ENCODE results near the gene TBC1D5.
"Not testable (repeated sequence)": the region's sequence is repeated elsewhere in the genome, so short reads cannot be mapped to it uniquely, and the experiment has no call there.

TBC1D5 gene

DNA sequence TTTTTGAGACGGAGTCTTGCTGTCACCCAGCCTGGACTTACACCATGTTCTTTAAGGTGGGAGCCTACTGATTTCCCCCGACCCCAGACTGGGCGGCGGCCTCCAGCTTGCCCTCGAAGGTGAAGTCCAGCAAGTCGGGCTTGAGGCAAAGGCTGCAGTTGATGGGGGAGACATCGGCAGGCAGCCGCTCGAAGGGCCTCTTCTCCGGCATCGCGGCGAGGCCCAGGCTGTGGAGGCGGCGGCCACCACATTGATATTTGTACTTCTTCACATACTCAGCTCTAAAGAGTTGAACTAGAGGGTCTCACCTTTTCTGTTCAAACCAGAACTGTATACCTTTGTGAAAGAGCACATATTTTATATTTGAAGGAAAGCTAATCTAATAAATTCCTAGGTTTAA, 36.4 kb downstream of the TBC1D5 start:
- not testable (repeated sequence) for DNase-seq

DNA sequence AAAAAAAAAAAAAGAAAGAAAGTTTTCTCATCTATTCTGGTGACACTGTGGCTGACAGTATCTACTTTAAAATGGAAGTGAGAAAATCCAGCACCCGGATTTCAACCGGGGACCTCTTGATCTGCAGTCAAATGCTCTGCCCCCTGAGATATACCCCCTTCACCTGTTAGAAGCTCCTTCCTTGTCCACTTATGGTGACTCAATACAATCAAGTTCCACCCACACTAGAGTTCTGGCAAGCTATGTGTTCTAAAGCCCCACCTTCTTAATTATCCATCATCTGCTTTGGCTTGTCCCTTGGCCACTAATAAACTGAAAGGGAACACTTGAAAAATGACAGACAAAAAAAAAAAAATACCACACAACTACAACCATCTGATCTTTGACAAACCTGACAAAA, 42.6 kb downstream of the TBC1D5 start:
- DNase-seq = not testable (repeated sequence)

DNA sequence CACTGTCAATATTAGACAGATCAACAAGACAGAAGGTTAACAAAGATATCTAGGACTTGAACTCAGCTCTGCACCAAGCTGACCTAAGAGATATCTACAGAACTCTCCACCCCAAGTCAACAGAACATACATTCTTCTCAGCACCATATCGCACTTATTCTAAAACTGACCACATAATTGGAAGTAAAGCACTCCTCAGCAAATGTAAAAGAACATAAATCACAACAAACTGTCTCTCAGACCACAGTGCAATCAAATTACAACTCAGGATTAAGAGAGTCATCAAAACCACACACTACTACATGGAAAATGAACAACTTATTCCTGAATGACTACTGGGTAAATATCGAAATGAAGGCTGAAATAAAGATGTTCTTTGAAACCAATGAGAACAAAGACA, 46.8 kb downstream of the TBC1D5 start:
- DNase-seq = not testable (repeated sequence)

DNA sequence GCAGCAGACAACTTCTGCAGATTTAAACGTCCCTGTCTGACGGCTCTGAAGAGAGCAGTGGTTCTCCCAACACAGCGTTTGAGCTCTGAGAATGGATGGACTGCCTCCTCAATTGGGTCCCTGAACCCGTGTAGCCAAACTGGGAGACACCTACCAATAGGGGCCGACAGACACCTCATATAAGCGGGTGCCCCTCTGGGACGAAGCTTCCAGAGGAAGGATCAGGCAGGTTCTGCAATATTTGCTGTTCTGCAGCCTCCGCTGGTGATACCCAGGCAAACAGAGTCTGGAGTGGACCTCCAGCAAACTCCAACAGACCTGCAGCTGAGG, 48.8 kb downstream of the TBC1D5 start:
- DNase-seq = not testable (repeated sequence)

DNA sequence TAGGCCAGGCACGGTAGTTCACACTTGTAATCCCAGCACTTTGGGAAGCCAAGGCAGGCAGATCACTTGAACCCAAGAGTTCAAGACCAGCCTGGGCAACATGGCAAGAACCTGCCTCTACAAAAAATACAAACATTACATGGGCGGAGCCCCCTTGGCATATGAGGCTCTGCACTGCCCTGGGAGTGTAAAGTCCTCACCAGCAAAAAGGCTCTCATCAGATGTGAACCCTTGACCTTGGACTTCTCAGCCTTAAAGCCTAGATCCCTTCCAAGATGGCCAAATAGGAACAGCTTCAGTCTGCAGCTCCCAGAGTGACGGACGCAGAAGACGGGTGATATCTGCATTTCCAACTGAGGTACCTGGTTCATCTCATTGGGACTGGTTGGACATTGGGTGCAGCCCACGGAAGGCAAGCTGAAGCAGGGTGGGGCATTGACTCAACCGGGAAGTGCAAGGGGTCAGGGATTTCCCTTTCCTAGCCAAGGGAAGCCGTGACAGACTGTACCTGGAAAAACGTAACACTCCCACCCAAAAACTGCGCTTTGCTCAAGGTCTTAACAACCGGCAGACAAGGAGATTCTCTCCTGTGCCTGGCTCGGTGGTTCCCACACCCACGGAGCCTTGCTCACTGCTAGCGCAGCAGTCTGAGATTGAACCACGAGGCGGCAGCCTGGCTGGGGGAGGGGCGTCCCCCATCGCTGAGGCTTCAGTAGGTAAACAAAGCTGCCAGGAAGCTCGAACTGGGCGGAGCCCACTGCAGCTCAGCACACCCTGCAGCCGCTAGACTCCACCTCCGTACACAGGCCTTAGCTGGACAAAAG, 49.4 kb downstream of the TBC1D5 start:
- peak; percentile 32 to 45 for DNase-seq

DNA sequence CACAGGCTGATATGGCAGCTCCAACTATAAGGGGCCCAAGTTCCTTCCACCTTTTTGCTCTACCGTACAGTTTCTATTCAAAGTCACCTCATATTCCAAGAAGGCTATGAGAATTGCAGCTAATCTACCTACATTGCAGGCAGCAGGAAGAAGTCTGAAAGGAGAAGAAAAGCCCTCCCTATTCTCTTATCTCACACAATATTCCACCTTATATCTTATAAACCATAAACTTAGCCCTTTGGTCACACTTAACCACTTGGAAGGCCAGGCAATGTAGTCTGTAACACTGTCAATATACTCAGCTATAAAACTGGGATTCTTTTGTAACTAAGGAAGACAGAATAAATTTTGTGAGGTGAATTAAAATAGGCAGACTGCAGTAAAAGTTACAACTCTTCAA, 54.9 kb downstream of the TBC1D5 start:
- no peak for DNase-seq

DNA sequence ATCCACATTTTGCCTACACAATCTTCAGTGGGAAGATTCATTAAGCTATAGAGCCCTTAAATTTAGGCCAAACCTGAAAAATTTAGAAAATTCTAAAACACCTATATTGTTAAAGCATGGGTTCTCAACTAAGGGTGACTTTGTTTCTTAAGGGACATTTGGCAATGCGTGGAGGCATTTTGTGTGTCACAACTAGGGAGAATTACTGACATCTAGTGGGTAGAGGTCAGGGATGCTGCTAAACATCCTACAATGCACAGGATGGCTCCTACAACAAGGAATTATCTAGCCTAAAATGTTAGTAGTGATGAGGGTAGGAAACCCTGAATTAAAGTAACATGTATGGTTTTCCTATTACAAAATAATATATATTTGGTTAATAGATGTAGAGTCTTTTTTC, 55.8 kb downstream of the TBC1D5 start:
- DNase-seq = no peak

DNA sequence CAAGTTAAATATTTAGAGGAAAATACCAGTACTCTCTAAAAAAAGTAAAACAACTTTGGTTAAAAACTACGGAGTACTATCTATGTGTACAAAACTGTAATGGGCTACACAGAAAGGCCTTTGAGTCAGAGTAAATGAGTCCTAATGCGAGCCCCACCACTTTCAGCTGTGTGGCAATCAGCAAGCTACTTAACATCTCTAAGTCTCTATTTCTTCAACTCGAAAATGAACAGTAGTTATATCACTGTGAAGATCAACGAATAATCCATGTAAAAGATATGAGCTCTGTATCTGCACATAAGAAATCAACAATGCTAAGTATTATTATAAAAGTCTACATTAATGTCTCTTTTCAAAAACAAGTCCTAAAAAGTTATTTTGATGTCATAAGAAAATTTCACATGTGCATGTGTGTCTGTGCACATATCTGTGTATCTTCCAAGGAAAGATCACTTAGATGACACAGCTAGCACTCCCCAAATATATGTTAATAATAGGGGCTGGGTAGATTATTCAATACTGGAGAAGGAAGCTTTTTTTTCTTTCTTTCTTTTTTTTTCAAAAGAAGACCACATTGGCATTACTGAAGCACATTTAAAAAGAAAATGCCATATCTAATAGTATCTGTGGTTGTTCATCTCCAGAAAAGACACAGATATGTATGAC, 58.8 kb downstream of the TBC1D5 start:
- no peak for DNase-seq

DNA sequence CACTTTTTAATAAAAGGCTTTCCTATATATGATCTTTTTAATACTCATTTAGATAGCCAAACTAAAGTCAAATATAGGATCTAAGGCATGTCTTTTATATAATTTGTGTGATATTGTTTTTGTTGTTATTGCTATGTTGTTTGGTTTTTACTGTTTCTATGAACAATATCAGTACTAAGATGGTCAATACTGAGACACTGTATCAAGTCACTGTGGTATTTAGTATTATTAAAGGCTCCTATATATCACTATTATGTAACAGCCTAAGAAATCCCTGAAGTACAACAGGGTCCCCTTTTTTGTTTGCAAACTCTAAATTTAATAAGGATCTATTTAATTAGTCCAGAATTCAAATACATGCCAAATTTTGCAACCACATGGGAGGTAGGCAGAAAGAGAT, 61.9 kb downstream of the TBC1D5 start:
- no peak for DNase-seq

DNA sequence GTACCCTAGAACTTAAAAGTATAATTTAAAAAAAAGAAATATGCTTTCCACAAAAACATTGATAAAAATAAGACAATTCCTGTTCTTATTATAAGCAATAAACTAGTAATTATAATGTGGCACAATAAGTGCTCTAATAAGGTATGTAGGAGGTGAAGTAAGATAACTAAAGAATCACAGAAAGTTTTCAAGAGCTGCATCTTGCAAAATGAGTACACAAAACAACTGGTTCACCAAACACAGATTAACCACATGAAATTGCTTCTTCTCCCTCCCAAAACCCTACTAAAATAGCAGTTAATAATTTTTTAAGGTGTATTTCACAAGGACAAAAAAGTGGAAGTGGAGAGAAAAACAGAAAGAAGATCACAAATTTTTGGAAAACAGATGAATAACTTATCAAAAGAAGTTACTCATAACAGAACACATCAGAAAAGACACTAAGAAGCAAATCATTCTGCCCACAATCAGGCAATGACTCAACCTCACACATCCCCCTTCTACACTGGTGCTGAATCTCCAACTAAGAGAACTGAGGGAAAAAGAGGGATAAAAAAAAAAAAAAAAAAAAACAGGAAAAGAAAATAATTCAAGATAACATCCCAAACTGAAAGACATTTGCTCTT, 64.2 kb downstream of the TBC1D5 start:
- DNase-seq = no peak

DNA sequence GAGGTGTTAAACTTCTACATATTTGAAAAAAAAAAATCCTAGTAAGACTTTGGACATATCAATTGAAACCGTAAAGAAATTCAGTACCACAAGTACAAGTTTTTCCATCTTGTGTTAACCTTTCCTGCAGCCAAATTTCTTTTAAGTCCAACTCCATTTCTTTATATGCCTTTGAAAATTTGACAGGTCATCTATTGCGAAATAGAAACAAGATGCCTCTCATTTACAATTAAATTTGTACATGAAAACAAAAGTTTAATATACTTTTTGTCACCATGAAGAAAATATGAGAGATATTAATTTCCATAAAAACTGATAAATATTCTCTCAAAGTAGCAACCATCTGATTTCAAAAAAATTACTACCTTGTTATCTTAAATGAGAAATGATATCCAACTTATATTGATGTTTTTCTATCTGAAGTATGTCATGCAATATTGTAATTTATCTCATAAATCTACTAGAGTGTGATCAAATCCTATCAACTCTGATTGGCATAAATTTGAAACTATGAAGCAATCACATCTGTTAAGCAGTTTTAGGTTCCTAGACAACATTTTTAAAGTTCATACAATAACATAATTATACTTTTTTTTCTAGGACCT, 68.2 kb downstream of the TBC1D5 start:
- no peak for DNase-seq

DNA sequence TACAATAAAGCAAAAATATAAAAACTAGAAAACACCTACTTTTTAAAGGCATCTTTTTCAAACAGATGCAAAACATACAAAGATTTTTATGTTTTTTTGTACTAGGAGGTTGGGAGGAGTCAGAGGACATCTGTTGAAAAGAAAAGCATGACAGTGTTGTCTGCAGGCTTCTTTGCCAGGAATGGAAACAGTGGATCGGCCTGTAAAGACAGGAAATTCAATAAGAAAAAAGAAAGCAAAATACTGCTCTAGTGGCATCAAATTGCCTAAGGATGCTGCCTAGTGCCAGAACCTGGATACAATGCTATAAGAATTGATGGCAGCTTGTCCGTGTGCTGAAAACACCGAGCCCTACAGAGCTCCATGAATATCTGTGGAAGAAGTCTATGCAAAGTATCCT, 69.9 kb downstream of the TBC1D5 start:
- no peak for DNase-seq

DNA sequence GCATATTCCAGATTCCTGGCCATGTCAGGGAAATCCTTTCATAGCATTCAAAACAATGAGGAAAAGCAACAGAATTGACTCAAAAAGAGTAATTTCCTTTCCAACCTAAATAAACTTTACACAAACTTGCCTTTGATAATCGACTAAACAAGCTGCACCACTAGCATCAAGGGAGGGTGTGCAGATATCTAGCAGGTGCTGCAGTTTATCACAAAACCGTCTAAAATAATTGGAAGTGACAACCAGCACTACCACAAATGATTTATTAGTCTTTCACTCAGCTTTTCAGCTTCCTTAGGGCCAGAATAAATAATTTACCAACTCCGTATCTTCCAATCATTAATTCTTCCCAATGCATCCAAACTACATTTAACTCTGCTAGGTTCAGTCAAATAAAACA, 71.7 kb downstream of the TBC1D5 start:
- no peak for DNase-seq

DNA sequence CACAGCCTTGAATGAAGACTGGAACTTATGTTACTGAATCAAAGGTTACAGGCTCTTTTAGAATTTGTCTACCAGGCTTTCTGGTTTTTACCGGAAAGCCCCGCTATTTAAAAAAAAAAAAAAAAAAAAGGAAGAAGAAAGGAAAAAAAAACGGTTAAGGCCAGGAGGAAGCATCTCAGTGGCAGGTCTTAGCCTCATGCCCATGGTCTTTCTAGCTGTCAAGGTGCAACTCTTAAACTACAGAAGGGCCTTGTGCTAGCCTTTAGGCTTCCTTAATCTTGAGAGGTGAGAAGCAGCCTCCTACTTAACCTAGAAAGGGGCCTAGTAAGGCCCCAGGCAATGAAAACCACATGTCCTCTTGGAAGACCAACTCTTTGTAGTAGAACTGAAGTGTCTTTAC, 77.5 kb downstream of the TBC1D5 start:
- no peak for DNase-seq

DNA sequence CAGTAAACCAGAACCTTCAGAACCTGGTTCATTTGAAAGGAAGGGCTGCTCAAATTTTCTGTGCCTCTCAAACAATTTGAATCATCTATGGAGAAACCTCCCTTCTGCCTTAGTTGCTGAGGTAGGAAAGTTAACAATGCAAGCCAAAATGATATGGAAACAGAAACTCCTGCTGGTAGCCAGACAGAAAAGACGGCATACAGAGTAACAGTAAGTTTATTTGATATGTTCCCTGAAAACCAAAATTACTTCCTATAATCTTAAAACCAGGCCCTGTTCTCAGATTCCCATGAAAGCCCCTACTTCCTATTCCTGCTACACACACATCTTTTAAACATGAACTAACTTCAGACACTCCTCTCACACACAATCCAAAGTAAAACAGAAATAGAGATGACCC, 86.2 kb downstream of the TBC1D5 start:
- DNase-seq = no peak

DNA sequence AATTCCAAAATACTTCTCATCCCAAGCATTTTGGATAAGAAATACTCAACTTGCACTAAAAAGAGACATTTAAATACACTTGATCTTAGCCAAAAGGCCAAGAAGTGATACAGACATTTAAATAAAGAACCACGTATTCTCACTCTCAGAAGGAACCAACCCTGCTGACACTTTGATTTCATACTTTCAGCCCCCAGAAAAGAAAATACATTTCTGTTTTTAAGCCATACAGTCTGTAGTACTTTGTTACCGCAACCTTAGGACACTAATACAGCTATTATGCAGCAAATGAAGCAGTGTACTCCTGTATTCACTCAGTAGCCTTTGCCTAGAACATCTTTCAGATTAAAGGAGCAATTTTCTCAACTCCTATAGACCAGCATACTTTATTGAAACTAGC, 86.7 kb downstream of the TBC1D5 start:
- no peak for DNase-seq

DNA sequence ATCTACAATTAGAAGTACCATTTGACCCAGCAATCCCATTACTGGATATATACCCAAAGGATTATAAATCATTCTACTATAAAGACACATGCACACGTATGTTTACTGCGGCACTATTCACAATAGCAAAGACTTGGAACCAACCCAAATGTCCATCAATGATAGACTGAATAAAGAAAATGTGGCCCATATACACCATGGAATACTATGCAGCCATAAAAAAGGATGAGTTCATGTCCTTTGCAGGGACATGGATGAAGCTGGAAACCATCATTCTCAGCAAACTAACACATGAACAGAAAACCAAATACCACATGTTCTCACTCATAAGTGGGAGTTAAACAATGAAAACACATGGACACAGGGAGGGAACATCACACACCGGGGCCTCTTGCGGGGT, 92.7 kb downstream of the TBC1D5 start:
- not testable (repeated sequence) for DNase-seq

DNA sequence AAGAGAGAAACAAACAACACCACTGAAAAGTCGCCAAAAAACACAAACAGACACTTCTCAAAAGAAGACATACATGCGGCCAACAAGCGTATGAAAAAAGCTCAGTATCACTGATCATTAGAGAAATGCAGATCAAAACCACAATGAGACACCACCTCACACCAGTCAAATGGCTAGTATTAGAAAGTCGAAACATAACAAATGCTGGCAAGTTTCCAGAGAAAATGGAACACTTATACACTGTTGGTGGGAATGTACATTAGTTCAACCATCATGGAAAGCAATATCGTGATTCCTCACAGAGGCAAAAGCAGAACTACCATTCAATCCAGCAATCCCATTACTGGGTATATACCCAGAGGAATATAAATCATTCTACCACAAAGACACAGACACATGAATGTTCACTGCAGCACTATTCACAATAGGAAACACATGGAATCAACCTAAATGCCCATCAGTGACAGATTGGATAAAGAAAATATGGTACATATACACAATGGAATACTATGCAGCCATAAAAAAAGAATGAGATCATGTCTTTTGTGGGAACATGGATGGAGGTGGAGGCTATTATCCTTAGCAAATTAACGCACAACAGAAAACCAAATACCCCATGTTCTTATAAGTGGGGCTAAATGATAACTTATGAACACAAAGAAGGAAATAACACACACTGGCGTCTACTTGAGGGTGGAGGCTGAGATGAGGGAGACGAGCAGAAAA, 93.6 kb downstream of the TBC1D5 start:
- not testable (repeated sequence) for DNase-seq

DNA sequence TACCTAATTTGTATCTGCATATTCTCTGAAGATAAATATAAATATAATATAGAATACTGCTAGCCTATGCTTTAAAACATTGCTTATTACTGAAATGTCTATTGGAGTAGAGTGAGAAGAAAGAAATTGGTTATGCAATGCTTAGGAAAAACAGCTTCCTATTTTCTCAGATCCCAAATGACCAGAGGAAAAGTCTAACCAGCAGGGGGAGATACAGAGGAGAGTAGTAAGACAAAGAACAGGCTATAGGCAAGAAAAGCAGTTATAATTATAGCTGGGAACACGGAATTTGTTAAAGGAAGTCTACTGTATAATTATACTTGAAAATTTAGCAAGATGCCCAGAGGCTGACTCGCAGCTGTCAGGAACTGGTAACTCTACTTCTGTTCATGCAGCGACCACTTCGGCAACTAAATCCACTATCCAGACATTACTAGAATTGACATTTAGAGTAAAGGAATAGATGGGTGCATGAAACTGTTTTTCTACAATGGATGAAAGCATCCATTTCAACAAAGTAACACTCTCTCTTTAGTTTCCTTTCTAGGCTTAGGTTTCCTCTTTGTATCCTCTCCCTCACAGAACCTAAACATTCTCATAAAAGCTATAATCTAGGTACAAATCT, 97.2 kb downstream of the TBC1D5 start:
- DNase-seq = no peak

DNA sequence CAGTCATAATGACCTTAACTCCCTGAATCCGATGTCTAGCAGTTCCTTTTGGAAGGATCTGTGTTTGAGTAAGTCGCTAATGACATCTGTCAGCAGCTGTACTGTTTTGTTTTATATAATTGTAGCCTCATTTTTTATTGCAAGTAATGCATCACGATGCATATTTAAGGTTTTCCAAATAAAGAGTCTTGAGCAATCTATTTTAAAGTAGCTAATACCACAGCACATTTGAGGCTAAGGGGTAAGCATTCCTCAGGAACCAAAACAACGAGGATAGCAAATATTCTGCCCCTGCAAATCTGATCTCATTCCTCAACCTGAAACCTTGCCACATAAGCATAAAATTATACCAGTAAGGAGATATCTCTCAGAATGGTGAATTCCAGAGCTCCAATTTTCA, 98.7 kb downstream of the TBC1D5 start:
- DNase-seq = no peak

DNA sequence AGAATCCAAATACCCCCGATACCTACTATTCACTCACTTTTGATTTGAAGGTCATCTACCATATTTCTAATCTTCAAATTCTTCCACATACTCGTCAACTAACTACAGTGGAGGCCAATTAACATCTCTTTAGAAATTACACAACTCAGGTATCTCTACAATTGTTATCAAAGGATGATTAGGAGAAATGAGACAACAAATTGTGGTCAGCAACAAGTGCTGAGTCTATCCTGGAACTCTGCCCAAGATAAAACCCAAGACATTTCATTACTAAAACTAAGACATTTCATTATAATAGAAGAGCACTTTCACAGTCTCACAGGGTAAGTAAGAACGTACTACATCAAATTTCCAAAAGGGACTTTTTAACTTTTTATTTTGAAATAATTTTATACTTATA, 100.0 kb downstream of the TBC1D5 start:
- DNase-seq = no peak

DNA sequence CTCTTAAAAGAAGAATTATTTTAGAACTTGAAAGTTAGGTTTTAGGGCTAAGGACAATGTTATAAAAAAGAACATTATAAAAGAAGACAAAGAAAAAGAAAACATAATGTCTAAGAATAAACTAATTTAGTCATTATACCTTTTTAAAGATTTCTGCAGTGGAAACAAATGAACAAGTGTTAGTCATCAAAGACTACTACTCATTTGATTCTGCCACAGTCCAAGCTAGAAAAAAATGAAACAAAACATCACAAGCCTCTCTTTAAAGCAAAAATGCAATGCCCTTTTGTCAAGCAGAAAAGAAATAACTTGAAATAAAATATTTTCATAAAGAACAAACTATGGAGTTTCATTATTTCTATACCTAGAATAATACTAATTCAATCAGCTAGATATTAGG, 102.0 kb downstream of the TBC1D5 start:
- no peak for DNase-seq

DNA sequence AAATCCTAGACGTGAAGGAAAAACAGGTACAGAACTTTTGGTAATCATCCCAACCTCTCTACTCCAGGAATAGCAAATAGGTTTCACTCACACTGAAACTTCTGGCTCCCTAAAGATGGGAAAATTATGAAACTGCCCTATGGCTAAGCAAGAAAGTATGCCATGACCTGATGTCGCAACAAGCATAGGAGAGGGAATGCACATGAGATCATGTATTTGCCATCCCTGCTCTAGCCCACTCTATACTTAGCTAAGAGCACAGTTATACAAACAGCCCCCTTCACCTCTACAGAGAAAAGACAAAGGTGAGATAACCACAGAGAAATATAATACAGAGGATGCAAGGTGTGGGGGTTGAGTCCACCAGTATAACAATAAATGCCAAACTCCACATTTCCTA, 102.7 kb downstream of the TBC1D5 start:
- DNase-seq = no peak
